Testis (tissue), 2 donors: ENCODE results near the gene UBQLN4.

ENCODE experiments used
- POLR2A ChIP-seq: fragments of 450-650 bp; IDR thresholded peaks from one replicate; pipeline ENCODE4 v1.6.1; 2017; ENCODE audit warnings: antibody characterized with exemption, mild to moderate bottlenecking, moderate library complexity
- TF ChIP-seq, protein P1 (sequence below), 3 experiments: fragments of 450-650 bp in 2 of 3; fragments of 200-600 bp in 1 of 3; sonication (generic) in 1 of 3; IDR thresholded peaks; one replicate each; pipeline ENCODE4 v1.5.1; 2016 to 2019; ENCODE audit warnings: antibody characterized with exemption in 3 of 3, mild to moderate bottlenecking in 2 of 3, moderate library complexity in 1 of 3

DNA sequence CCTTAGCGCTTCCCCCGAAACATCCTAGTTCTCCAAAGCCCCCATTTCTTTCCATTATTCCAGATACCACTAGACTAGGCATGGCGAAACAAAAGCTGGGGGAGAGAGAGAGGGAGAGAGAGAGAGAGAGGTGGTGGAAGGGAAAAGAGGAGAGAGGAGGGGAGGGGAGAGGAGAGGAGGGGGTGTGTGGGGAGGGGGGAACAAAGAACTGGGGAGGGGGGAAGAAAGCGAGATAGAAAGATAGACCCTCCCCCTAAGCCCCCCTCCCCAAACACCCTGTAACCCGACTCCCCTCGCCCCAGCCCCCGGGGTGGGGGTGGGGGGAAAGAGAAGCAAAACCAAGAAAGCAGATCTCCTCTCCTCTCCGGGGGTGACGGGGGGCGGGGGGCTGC, 28.3 kb upstream of the UBQLN4 start:
- TF ChIP-seq, protein P1, sequence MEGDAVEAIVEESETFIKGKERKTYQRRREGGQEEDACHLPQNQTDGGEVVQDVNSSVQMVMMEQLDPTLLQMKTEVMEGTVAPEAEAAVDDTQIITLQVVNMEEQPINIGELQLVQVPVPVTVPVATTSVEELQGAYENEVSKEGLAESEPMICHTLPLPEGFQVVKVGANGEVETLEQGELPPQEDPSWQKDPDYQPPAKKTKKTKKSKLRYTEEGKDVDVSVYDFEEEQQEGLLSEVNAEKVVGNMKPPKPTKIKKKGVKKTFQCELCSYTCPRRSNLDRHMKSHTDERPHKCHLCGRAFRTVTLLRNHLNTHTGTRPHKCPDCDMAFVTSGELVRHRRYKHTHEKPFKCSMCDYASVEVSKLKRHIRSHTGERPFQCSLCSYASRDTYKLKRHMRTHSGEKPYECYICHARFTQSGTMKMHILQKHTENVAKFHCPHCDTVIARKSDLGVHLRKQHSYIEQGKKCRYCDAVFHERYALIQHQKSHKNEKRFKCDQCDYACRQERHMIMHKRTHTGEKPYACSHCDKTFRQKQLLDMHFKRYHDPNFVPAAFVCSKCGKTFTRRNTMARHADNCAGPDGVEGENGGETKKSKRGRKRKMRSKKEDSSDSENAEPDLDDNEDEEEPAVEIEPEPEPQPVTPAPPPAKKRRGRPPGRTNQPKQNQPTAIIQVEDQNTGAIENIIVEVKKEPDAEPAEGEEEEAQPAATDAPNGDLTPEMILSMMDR (IDR thresholded peaks at IDR 0.05) = no peak
- no peak for TF ChIP-seq POLR2A
